ENCODE measurements around the gene CACNG7.
"Not testable (repeated sequence)": the region's sequence is repeated elsewhere in the genome, so short reads cannot be mapped to it uniquely, and the experiment has no call there.

Gene CACNG7

DNA sequence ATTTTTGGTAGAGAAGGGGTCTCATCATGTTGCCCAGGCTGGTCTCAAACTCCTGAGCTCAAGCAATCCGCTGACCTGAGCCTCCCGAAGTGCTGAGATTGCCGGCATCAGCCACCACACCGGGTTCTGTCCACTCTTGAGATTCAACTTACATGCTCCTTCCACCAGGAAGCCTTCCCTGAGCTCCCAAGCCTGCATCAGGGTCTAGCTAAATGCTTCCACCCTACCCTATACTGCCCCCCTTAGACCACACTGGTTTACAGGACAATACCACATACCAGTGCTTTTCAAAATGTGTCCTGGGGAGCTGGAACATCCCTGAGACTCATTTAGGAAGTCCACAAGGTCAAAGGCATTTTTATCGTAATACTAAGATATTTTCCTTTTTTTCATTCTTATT, 38.5 kb downstream of the CACNG7 start:
- no peaks in the 10 kb centered on the region for H3K79me2 ChIP-seq
- H3K36me3 ChIP-seq (ENCODE audit: control insufficient read depth, insufficient read depth, low read length), result no peaks in the 10 kb centered on the region
- H3K9me3 ChIP-seq (ENCODE audit: control insufficient read depth, low read length), result no peaks in the 10 kb centered on the region
- no peak for TF ChIP-seq CTCF (IDR thresholded peaks at IDR 0.05)
- no peak overlapping the region for H3K4me2 ChIP-seq (ENCODE audit: low read length)
- no peak overlapping the region for H3K4me3 ChIP-seq (ENCODE audit: low read depth, low read length)
- H3K27me3 ChIP-seq (ENCODE audit: control insufficient read depth, insufficient read depth, low read length), result peaks cover 6% of the 10 kb centered on the region
- H3K27ac ChIP-seq, result no peak overlapping the region
- H3K9ac ChIP-seq, result no peak overlapping the region
- H2AFZ ChIP-seq, result no peak overlapping the region
- H3K4me1 ChIP-seq, result no peaks in the 10 kb centered on the region

- H3K9ac ChIP-seq; H3K27ac ChIP-seq; H3K27me3 ChIP-seq (ENCODE audit: control insufficient read depth, insufficient read depth, low read length); H3K9me3 ChIP-seq (ENCODE audit: control insufficient read depth, low read length); H3K4me1 ChIP-seq; H3K4me3 ChIP-seq (ENCODE audit: low read depth, low read length); H2AFZ ChIP-seq; H3K4me2 ChIP-seq (ENCODE audit: low read length); H3K36me3 ChIP-seq (ENCODE audit: control insufficient read depth, insufficient read depth, low read length); H3K79me2 ChIP-seq: not testable (repeated sequence)
Observed at GRCh38 chr19:53948611-53949010, 39.5 kb downstream of the CACNG7 start.

GRCh38 chr19:53951436-53951835, 42.4 kb downstream of the CACNG7 start:
- Histone ChIP-seq H3K79me2 (no peaks in the 10 kb centered on the region), H3K9me3 (ENCODE audit: control insufficient read depth, low read length) (no peaks in the 10 kb centered on the region), H3K27ac (no peak overlapping the region), H2AFZ (no peak overlapping the region), H3K36me3 (ENCODE audit: control insufficient read depth, insufficient read depth, low read length) (no peaks in the 10 kb centered on the region), H3K4me2 (ENCODE audit: low read length) (no peak overlapping the region), H3K27me3 (ENCODE audit: control insufficient read depth, insufficient read depth, low read length) (no peaks in the 10 kb centered on the region), H3K4me3 (ENCODE audit: low read depth, low read length) (no peak overlapping the region), H3K4me1 (no peaks in the 10 kb centered on the region), H3K9ac (no peak overlapping the region)
- no peak for TF ChIP-seq CTCF (IDR thresholded peaks at IDR 0.05)

- Histone ChIP-seq H3K27me3 (ENCODE audit: control insufficient read depth, insufficient read depth, low read length) (no peaks in the 10 kb centered on the region), H2AFZ (no peak overlapping the region), H3K9me3 (ENCODE audit: control insufficient read depth, low read length) (no peaks in the 10 kb centered on the region), H3K4me2 (ENCODE audit: low read length) (no peak overlapping the region), H3K4me3 (ENCODE audit: low read depth, low read length) (no peak overlapping the region), H3K9ac (no peak overlapping the region), H3K27ac (no peak overlapping the region), H3K79me2 (no peaks in the 10 kb centered on the region), H3K4me1 (no peaks in the 10 kb centered on the region), H3K36me3 (ENCODE audit: control insufficient read depth, insufficient read depth, low read length) (no peaks in the 10 kb centered on the region)
- TF ChIP-seq CTCF (IDR thresholded peaks at IDR 0.05), result no peak
Observed at GRCh38 chr19:53951947-53952346, 42.9 kb downstream of the CACNG7 start.

DNA sequence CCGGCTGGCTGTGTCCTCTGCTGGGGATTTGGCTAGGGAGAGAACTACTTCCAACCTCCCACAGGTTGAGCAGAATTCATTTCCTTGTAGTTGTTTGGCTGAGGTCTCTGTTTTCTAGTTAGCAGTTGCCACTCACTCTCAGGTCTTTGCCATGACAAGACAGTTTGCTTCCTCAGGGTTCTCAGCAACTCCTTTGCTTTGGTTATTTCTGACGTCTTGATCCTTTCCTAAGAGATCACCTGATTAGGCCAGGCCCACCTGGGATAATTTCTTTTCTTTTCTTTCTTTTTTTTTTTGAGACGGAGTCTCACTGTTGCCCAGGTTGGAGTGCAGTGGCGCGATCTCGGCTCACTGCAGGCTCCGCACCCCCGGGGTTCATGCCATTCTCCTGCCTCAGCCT, 44.3 kb downstream of the CACNG7 start:
- no peaks in the 10 kb centered on the region for H3K27me3 ChIP-seq (ENCODE audit: control insufficient read depth, insufficient read depth, low read length)

More for the DNA sequence above, 44.3 kb downstream of the CACNG7 start:
- no peak for TF ChIP-seq CTCF (IDR thresholded peaks at IDR 0.05)
- no peak overlapping the region for H3K4me3 ChIP-seq (ENCODE audit: low read depth, low read length)
- H3K36me3 ChIP-seq (ENCODE audit: control insufficient read depth, insufficient read depth, low read length), result no peaks in the 10 kb centered on the region
- H3K4me1 ChIP-seq, result peaks cover 2% of the 10 kb centered on the region
- no peak overlapping the region for H3K4me2 ChIP-seq (ENCODE audit: low read length)
- no peak overlapping the region for H3K9ac ChIP-seq
- no peak overlapping the region for H2AFZ ChIP-seq
- H3K9me3 ChIP-seq (ENCODE audit: control insufficient read depth, low read length), result no peaks in the 10 kb centered on the region
- no peak overlapping the region for H3K27ac ChIP-seq
- H3K79me2 ChIP-seq, result no peaks in the 10 kb centered on the region
